CD4-positive, alpha-beta T cell treated with Interferon alpha-2 for 1 hour (primary cell): Measurements from ENCODE around the gene XIRP2.

ENCODE experiments used
- DNase-seq, 2 donors: peaks; one replicate each; pipeline ENCODE4 v3.0.0-alpha.2; 2020 to 2022

Gene XIRP2

GRCh38 chr2:167136879-167137596 is 248.8 kb downstream of the XIRP2 start:
- DNase-seq = no peak

GRCh38 chr2:167140330-167140729 is 252.1 kb downstream of the XIRP2 start:
- no peak for DNase-seq

- no peak for DNase-seq
Observed at GRCh38 chr2:167140767-167141166, 252.5 kb downstream of the XIRP2 start.

GRCh38 chr2:167142554-167142953 is 254.3 kb downstream of the XIRP2 start:
- DNase-seq = no peak

GRCh38 chr2:167144179-167144898 is 256.1 kb downstream of the XIRP2 start:
- no peak for DNase-seq

GRCh38 chr2:167147271-167147941 is 259.1 kb downstream of the XIRP2 start:
- no peak for DNase-seq

- no peak for DNase-seq
Observed at GRCh38 chr2:167151894-167152293, 263.6 kb downstream of the XIRP2 start.

- no peak for DNase-seq
Observed at GRCh38 chr2:167157523-167157922, 269.2 kb downstream of the XIRP2 start.

GRCh38 chr2:167177196-167177595 is 288.9 kb downstream of the XIRP2 start:
- DNase-seq = no peak

- DNase-seq = no peak
Observed at GRCh38 chr2:167181134-167181533, 292.9 kb downstream of the XIRP2 start.

GRCh38 chr2:167181688-167182087 is 293.4 kb downstream of the XIRP2 start:
- no peak for DNase-seq

GRCh38 chr2:167182403-167182802 is 294.1 kb downstream of the XIRP2 start:
- DNase-seq = no peak

- no peak for DNase-seq
Observed at GRCh38 chr2:167183931-167184330, 295.7 kb downstream of the XIRP2 start.

- DNase-seq = no peak
Observed at GRCh38 chr2:167186465-167186864, 298.2 kb downstream of the XIRP2 start.

- no peak for DNase-seq
Observed at GRCh38 chr2:167187049-167187727, 298.9 kb downstream of the XIRP2 start.

- no peak for DNase-seq
Observed at GRCh38 chr2:167187978-167188967, 300.0 kb downstream of the XIRP2 start.

- DNase-seq = no peak
Observed at GRCh38 chr2:167190053-167190452, 301.8 kb downstream of the XIRP2 start.

- no peak for DNase-seq
Observed at GRCh38 chr2:167191588-167191987, 303.3 kb downstream of the XIRP2 start.

GRCh38 chr2:167192833-167193232 is 304.6 kb downstream of the XIRP2 start:
- DNase-seq = no peak

- DNase-seq = no peak
Observed at GRCh38 chr2:167196461-167197252, 308.4 kb downstream of the XIRP2 start.

- no peak for DNase-seq
Observed at GRCh38 chr2:167198009-167198408, 309.7 kb downstream of the XIRP2 start.
